HCT116 (cell line): ENCODE data around the gene ADARB2. TPM values are rescaled to one million over a fixed set of nuclear protein-coding genes. Genes with fewer than 3 reads are reported as not detected.
A peak's percentile ranks its signal among the peaks of the same experiment; 100 is the strongest.

Experiments
- ATAC-seq: fragments of 200-7000 bp; cut with Tn5 transposase; 2 replicates; pipeline ENCODE4 v1.9.1; 2020; ENCODE audit warnings: mild to moderate bottlenecking, moderate library complexity
- BruUV-seq: library from RNA; stranded (reverse); fragments of 400-500 nt; replicated peaks from 2 replicates; lab custom pipeline; 2021; lab: Mats Ljungman, UMichigan
- CTCF ChIA-PET: fragments of 300-600 bp; sonication (Branson Sonifier 250); formaldehyde crosslinking; loops from one replicate; lab custom pipeline; 2021; ENCODE audit warnings: antibody characterized with exemption; lab: Charles Lee
- POLR2A ChIA-PET: fragments of 300-600, 350-600 bp; sonication (Branson Sonifier 250); formaldehyde crosslinking; loops from one replicate; lab custom pipeline; 2021; ENCODE audit warnings: antibody characterized with exemption; lab: Charles Lee
- RAD21 ChIA-PET, 2 experiments: fragments of 300-600 bp; sonication (Branson Sonifier 250); formaldehyde crosslinking; loops; one replicate each; lab custom pipeline; 2023; ENCODE audit warnings: low total read pairs in 2 of 2; ENCODE audit not compliant: uncharacterized antibody in 2 of 2, unreplicated experiment in 2 of 2, low non-redundant PET in 1 of 2; lab: Charles Lee
- DNase-seq: peaks from one replicate; pipeline ENCODE4 v3.0.0-alpha.2; 2010; ENCODE audit warnings: low read depth, low spot score
- H2AFZ ChIP-seq: fragments of 200-600 bp; shearing (Covaris generic), sonication (generic); 2 replicates; pipeline ENCODE4 v1.6.1; 2017; ENCODE audit warnings: low read depth, mixed run types, mixed read lengths, antibody characterized with exemption, low read length; ENCODE audit not compliant: poor library complexity, severe bottlenecking
- H3K27ac ChIP-seq: 2 replicates; pipeline ENCODE4 v1.5.1; 2012; ENCODE audit warnings: low read depth, low read length
- H3K27me3 ChIP-seq: fragments of 200-600 bp; sonication (generic); 2 replicates; pipeline ENCODE4 v1.6.1; 2016; ENCODE audit warnings: mixed run types, low read length, mixed read lengths; ENCODE audit not compliant: insufficient read depth
- H3K36me3 ChIP-seq, 2 experiments: fragments of 200-500 bp in 1 of 2; fragments of 200-600 bp in 1 of 2; sonication (Bioruptor generic) in 1 of 2; sonication (generic) in 1 of 2; 2 replicates each; pipeline versions ENCODE4 v1.5.1 to v1.6.1; 2014 to 2016; ENCODE audit warnings: low read length in 2 of 2, inconsistent platforms in 1 of 2, mixed read lengths in 1 of 2, mixed run types in 1 of 2; ENCODE audit not compliant: insufficient read depth in 2 of 2, control insufficient read depth in 1 of 2
- H3K4me1 ChIP-seq, 2 experiments: fragments of 200-600 bp in 1 of 2; sonication (generic) in 1 of 2; 2 replicates each; pipeline versions ENCODE4 v1.5.1 to v1.6.1; 2012 to 2017; ENCODE audit warnings: low read length in 2 of 2, inconsistent platforms in 1 of 2, mild to moderate bottlenecking in 1 of 2, mixed read lengths in 1 of 2, mixed run types in 1 of 2, moderate library complexity in 1 of 2; ENCODE audit not compliant: insufficient read depth in 2 of 2, control insufficient read depth in 1 of 2
- H3K4me2 ChIP-seq: fragments of 200-600 bp; sonication (generic); 2 replicates; pipeline ENCODE4 v1.6.1; 2017; ENCODE audit warnings: mixed run types, low read length, mixed read lengths
- H3K4me3 ChIP-seq, 2 experiments: fragments of 200-600 bp in 1 of 2; sonication (generic) in 1 of 2; replicated peaks in 1 of 2; 2 replicates each; pipeline ENCODE4 v1.5.1; 2011 to 2016; ENCODE audit warnings: low read length in 2 of 2, control low read depth in 1 of 2, low read depth in 1 of 2, mild to moderate bottlenecking in 1 of 2, mixed read lengths in 1 of 2, mixed run types in 1 of 2
- H3K79me2 ChIP-seq: fragments of 200-600 bp; sonication (generic); 2 replicates; pipeline ENCODE4 v1.6.1; 2017; ENCODE audit warnings: mild to moderate bottlenecking, mixed run types, low read length, moderate library complexity, mixed read lengths; ENCODE audit not compliant: insufficient read depth
- H3K9ac ChIP-seq: fragments of 200-600 bp; sonication (generic); 2 replicates; pipeline ENCODE4 v1.6.1; 2016; ENCODE audit warnings: low read length, mixed read lengths
- H3K9me2 ChIP-seq: fragments of 200-600 bp; sonication (generic), shearing (Covaris generic); 2 replicates; pipeline ENCODE4 v1.6.1; 2017; ENCODE audit warnings: mixed run types, mild to moderate bottlenecking, moderate library complexity; ENCODE audit not compliant: insufficient read depth
- H3K9me3 ChIP-seq, 2 experiments: fragments of 200-500 bp in 1 of 2; fragments of 200-600 bp in 1 of 2; sonication (Bioruptor generic) in 1 of 2; sonication (generic) in 1 of 2; 2 replicates each; pipeline ENCODE4 v1.6.1; 2014 to 2017; ENCODE audit warnings: low read length in 2 of 2, mixed read lengths in 2 of 2, inconsistent platforms in 1 of 2, low read depth in 1 of 2, mild to moderate bottlenecking in 1 of 2, mixed run types in 1 of 2, moderate library complexity in 1 of 2; ENCODE audit not compliant: control insufficient read depth in 1 of 2, insufficient read depth in 1 of 2
- H4K20me1 ChIP-seq: fragments of 200-600 bp; sonication (generic), shearing (Covaris generic); 2 replicates; pipeline ENCODE4 v1.6.1; 2017; ENCODE audit warnings: mixed run types, mild to moderate bottlenecking, moderate library complexity; ENCODE audit not compliant: insufficient read depth
- EZH2 ChIP-seq: fragments of 200-600 bp; sonication (generic); IDR thresholded peaks from 2 replicates; pipeline ENCODE4 v1.6.1; 2017; ENCODE audit warnings: antibody characterized with exemption, mixed run types
- FOSL1 ChIP-seq: IDR thresholded peaks from 2 replicates; pipeline ENCODE4 v1.6.1; 2012; ENCODE audit warnings: low read depth
- ZNF274 ChIP-seq: fragments of 200-500 bp; sonication (Bioruptor generic); IDR thresholded peaks from 2 replicates; pipeline ENCODE4 v1.6.1; 2014; ENCODE audit warnings: mild to moderate bottlenecking, low read depth, low read length, inconsistent platforms
- intact Hi-C: fragments of 100-400 bp; cut with micrococcal nuclease; formaldehyde crosslinking; loops from 2 replicates; pipeline ENCODE4 v1.10.0; 2022
- total RNA-seq: library from RNA; stranded (reverse); gene quantifications from one replicate; pipeline ENCODE4 v1.2.1, GENCODE V29; 2021; ENCODE audit not compliant: unreplicated experiment
- TF ChIP-seq, protein P1 (sequence below): IDR thresholded peaks from 2 replicates; pipeline ENCODE4 v1.6.1; 2012; ENCODE audit warnings: low read depth
- TF ChIP-seq, protein P2 (sequence below), 3 experiments: fragments of 200-600 bp in 1 of 3; sonication (generic) in 1 of 3; IDR thresholded peaks in 2 of 3; conservative IDR thresholded peaks in 1 of 3; 2 replicates each; pipeline ENCODE4 v1.5.1; 2012 to 2017; ENCODE audit warnings: low read depth in 2 of 3, low read length in 2 of 3, antibody characterized with exemption in 1 of 3, borderline replicate concordance in 1 of 3, control low read depth in 1 of 3, mild to moderate bottlenecking in 1 of 3, mixed read lengths in 1 of 3, mixed run types in 1 of 3, moderate library complexity in 1 of 3; ENCODE audit not compliant: insufficient read depth in 1 of 3

Gene ADARB2
- total RNA-seq, 1 experiment from 2014 or later: not detected

DNA sequence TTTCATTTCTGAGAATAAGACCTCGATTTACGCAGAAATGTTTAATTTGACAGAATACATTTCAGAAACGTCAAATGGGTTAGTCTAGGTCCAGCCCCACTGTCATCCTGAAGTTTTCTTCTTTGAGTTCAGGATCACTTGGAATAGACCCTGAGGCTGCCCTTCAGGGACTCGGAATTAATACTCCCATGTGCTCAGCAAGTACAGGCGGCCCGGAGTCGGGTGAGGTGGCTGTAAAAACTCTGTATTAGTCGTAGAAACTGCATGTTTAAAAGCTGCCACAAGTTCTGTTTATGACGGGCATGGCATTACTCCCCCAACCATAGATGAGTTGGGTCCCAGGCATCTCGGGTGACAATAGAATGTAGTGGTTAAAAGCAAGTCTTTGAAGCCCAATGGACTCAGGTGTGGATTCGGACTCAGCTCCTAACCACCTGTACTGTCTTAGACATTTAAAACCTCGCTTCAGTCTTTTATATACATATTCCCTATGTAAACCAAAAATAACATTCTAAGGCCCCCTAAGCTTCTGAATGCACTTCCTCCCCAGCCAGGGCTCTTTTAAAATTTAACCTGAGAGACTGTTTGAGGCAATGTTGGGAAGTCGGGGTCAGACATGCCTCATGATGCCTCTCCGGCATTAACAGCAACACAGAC, 216.3 kb downstream of the ADARB2 start:
- H3K79me2 ChIP-seq: no peaks in the 10 kb centered on the region
- CTCF ChIA-PET: no interaction called here
- BruUV-seq: no TSS peak
- no peaks in the 10 kb centered on the region for H3K9me2 ChIP-seq
- no peaks in the 10 kb centered on the region for H4K20me1 ChIP-seq
- no peak overlapping the region for H3K4me3 ChIP-seq
- DNase-seq: no peak
- H3K36me3 ChIP-seq: no peaks in the 10 kb centered on the region
- H3K9ac ChIP-seq: no peak overlapping the region
- H3K4me1 ChIP-seq: no peaks in the 10 kb centered on the region
- H2AFZ ChIP-seq: no peak overlapping the region
- intact Hi-C loops: no loop called here
- RAD21 ChIA-PET: no interaction called here
- TF ChIP-seq, protein P1, sequence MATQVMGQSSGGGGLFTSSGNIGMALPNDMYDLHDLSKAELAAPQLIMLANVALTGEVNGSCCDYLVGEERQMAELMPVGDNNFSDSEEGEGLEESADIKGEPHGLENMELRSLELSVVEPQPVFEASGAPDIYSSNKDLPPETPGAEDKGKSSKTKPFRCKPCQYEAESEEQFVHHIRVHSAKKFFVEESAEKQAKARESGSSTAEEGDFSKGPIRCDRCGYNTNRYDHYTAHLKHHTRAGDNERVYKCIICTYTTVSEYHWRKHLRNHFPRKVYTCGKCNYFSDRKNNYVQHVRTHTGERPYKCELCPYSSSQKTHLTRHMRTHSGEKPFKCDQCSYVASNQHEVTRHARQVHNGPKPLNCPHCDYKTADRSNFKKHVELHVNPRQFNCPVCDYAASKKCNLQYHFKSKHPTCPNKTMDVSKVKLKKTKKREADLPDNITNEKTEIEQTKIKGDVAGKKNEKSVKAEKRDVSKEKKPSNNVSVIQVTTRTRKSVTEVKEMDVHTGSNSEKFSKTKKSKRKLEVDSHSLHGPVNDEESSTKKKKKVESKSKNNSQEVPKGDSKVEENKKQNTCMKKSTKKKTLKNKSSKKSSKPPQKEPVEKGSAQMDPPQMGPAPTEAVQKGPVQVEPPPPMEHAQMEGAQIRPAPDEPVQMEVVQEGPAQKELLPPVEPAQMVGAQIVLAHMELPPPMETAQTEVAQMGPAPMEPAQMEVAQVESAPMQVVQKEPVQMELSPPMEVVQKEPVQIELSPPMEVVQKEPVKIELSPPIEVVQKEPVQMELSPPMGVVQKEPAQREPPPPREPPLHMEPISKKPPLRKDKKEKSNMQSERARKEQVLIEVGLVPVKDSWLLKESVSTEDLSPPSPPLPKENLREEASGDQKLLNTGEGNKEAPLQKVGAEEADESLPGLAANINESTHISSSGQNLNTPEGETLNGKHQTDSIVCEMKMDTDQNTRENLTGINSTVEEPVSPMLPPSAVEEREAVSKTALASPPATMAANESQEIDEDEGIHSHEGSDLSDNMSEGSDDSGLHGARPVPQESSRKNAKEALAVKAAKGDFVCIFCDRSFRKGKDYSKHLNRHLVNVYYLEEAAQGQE: no peak
- no peak for TF ChIP-seq ZNF274
- TF ChIP-seq, protein P2, sequence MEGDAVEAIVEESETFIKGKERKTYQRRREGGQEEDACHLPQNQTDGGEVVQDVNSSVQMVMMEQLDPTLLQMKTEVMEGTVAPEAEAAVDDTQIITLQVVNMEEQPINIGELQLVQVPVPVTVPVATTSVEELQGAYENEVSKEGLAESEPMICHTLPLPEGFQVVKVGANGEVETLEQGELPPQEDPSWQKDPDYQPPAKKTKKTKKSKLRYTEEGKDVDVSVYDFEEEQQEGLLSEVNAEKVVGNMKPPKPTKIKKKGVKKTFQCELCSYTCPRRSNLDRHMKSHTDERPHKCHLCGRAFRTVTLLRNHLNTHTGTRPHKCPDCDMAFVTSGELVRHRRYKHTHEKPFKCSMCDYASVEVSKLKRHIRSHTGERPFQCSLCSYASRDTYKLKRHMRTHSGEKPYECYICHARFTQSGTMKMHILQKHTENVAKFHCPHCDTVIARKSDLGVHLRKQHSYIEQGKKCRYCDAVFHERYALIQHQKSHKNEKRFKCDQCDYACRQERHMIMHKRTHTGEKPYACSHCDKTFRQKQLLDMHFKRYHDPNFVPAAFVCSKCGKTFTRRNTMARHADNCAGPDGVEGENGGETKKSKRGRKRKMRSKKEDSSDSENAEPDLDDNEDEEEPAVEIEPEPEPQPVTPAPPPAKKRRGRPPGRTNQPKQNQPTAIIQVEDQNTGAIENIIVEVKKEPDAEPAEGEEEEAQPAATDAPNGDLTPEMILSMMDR (IDR thresholded peaks at IDR 0.05 in 2 of 3, conservative IDR thresholded peaks at IDR 0.05 in 1 of 3; ENCODE audit: borderline replicate concordance in 1 of 3, insufficient read depth in 1 of 3, low read depth in 2 of 3, low read length in 2 of 3): no peak
- TF ChIP-seq EZH2: peak; percentile 85; the same call in 1 of the 2 replicates
- no peak for TF ChIP-seq FOSL1
- TF ChIP-seq, all 23 proteins: peak for 1
- POLR2A ChIA-PET: no interaction called here
- Histone ChIP-seq H3K4me2 (no peak overlapping the region), H3K27me3 (peaks cover 25% of the 10 kb centered on the region), H3K9me3 (no peaks in the 10 kb centered on the region), H3K27ac (no peak overlapping the region)
- ATAC-seq: no peak
